Karpas-422 (cell line): ENCODE data around the gene ZBTB32. TPM values are rescaled to one million over a fixed set of nuclear protein-coding genes. Genes with fewer than 3 reads are reported as not detected.
A peak's percentile ranks its signal among the peaks of the same experiment; 100 is the strongest.

Experiments used
- DNase-seq: peaks from one replicate; pipeline ENCODE4 v3.0.0-alpha.2; 2015
- H2AFZ ChIP-seq: fragments of 200-600 bp; sonication (generic); 2 replicates; pipeline ENCODE4 v1.6.1; 2014; ENCODE audit warnings: antibody characterized with exemption, low read length, mixed read lengths
- H3K27ac ChIP-seq: fragments of 200-600 bp; sonication (generic); 2 replicates; pipeline ENCODE4 v1.5.1; 2014; ENCODE audit warnings: mild to moderate bottlenecking, low read length, moderate library complexity
- H3K27me3 ChIP-seq: fragments of 200-600 bp; sonication (generic); 2 replicates; pipeline ENCODE4 v1.6.1; 2014; ENCODE audit warnings: low read length, mixed read lengths
- H3K36me3 ChIP-seq: fragments of 200-600 bp; sonication (generic); 2 replicates; pipeline ENCODE4 v1.6.1; 2014; ENCODE audit warnings: low read length, mixed read lengths; ENCODE audit not compliant: insufficient read depth
- H3K4me1 ChIP-seq: fragments of 200-600 bp; sonication (generic); 2 replicates; pipeline ENCODE4 v1.6.1; 2014; ENCODE audit warnings: mild to moderate bottlenecking, low read length, mixed read lengths
- H3K4me2 ChIP-seq: fragments of 200-600 bp; sonication (generic); 2 replicates; pipeline ENCODE4 v1.6.1; 2014; ENCODE audit warnings: low read length, low read depth, mild to moderate bottlenecking; ENCODE audit not compliant: poor library complexity, severe bottlenecking
- H3K4me3 ChIP-seq: fragments of 200-600 bp; sonication (generic); 2 replicates; pipeline ENCODE4 v1.5.1; 2014; ENCODE audit warnings: mild to moderate bottlenecking, antibody characterized with exemption, low read length, mixed read lengths
- H3K79me2 ChIP-seq: fragments of 200-600 bp; sonication (generic); 2 replicates; pipeline ENCODE4 v1.6.1; 2014; ENCODE audit warnings: mild to moderate bottlenecking, low read length, mixed read lengths
- H3K9ac ChIP-seq: fragments of 200-600 bp; sonication (generic); 2 replicates; pipeline ENCODE4 v1.6.0; 2014; ENCODE audit warnings: low read length
- H3K9me2 ChIP-seq: fragments of 200-600 bp; sonication (generic), shearing (Covaris generic); replicated peaks from 2 replicates; pipeline ENCODE4 v1.6.0; 2014; ENCODE audit warnings: mild to moderate bottlenecking, low read length, moderate library complexity; ENCODE audit not compliant: insufficient read depth
- H3K9me3 ChIP-seq: fragments of 300-700, 200-600 bp; sonication (generic); 2 replicates; pipeline ENCODE4 v1.6.1; 2014; ENCODE audit warnings: low read length, mixed read lengths
- H4K20me1 ChIP-seq: fragments of 200-600 bp; sonication (generic); 2 replicates; pipeline ENCODE4 v1.6.1; 2014; ENCODE audit warnings: mild to moderate bottlenecking, antibody characterized with exemption, low read length, low read depth; ENCODE audit not compliant: insufficient read depth
- total RNA-seq: library from RNA; depleted of rRNA; stranded (reverse); fragments of >200 nt; shearing (Covaris generic); gene quantifications from 2 replicates; pipeline ENCODE4 v1.2.3, GENCODE V29; 2014; ENCODE audit warnings: low replicate concordance; rRNA removed

ZBTB32 gene
- total RNA-seq, 1 experiment from 2014 or later, result not detected

DNA sequence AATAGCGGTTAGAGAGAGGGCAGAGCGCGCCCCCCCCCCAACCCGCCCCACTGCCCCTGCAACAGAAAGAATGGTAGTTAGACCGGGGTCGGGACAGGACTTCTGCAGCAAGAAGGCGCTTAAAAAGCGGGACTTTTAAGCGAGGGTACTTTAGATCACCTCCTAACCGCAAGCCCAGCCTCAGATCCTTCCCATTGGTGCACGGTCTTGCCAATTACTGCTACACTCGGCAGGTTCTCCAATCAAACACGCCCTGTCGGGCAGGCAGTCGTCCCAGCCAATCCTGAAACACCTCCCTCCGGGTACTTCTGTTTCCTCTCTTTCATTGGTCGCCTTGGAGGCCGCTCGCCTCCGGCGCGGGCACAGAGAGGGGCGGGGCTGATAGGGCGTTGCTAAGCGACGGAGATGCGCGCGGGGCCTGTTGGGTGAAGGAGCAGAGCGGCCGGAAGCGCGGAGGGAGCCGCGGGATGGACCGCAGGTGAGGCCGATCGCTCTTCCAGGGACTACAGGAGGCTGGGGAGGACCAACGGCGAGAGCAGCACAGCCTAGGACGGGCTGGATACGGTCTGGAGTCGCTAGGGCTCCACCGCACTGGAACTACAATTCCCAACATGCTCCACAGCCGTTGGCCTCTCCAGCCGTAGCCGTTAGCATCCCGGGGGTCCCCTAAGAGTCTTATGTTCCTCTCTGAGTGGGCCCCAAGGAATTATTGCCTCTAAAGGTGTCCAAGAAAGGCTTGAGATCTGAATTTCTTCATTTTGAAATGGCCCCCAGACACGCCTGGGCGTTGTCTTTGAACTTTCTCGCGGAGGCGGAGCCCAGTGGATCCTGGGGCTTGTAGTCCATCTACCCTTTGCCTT, 53.6 kb downstream of the ZBTB32 start, which contains the start of gene PROSER3:
TSS of gene PROSER3 (plus strand) at position 428 of the 860 bp plus-strand sequence. CDS start at position 468, 40 bp downstream.
- Histone ChIP-seq H3K27me3 (no peaks in the 10 kb centered on the region), H3K27ac (peak within 1 kb of the TSS; percentile 88), H3K36me3 (peaks cover 13% of the 10 kb centered on the region), H3K9me2 (no peaks in the 10 kb centered on the region), H3K9me3 (no peaks in the 10 kb centered on the region), H2AFZ (no peak within 1 kb of the TSS), H3K4me3 (peak within 1 kb of the TSS; percentile 83), H3K9ac (peak within 1 kb of the TSS; percentile 85), H3K79me2 (peaks cover 23% of the 10 kb centered on the region), H3K4me2 (peak within 1 kb of the TSS; percentile 89), H4K20me1 (peaks cover 10% of the 10 kb centered on the region; the same call in 1 of the 2 replicates), H3K4me1 (peaks cover 22% of the 10 kb centered on the region)
- peak; percentile 100 for DNase-seq

DNA sequence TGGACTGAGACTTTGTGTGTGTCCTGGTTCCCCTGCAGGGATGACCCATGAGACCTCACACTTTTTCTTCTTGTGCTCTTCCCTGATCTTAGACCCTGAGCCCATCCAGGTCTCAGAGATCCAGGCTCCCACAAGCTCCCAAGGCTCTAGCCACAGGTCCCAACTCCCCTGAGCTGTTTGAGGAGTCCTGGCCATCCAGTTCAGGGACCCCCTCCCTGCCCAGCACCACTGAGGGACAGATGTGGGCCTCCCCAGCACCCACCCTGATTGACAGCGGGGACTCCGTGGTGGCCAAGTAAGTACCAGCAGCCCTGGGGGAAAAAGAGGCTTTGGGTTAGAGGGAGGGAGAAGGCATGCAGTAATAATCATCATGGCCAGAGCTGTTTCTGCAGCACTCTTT, 55.3 kb downstream of the ZBTB32 start:
- Histone ChIP-seq H3K9me3 (no peaks in the 10 kb centered on the region), H3K9ac (no peak overlapping the region), H3K27ac (no peak overlapping the region), H3K27me3 (no peaks in the 10 kb centered on the region), H3K4me2 (peak overlapping the region; percentile 65), H2AFZ (no peak overlapping the region), H3K4me3 (no peak overlapping the region), H3K36me3 (peaks cover 13% of the 10 kb centered on the region), H3K4me1 (peaks cover 22% of the 10 kb centered on the region), H3K9me2 (no peaks in the 10 kb centered on the region), H3K79me2 (peaks cover 23% of the 10 kb centered on the region), H4K20me1 (peaks cover 10% of the 10 kb centered on the region; the same call in 1 of the 2 replicates)
- DNase-seq, result no peak

DNA sequence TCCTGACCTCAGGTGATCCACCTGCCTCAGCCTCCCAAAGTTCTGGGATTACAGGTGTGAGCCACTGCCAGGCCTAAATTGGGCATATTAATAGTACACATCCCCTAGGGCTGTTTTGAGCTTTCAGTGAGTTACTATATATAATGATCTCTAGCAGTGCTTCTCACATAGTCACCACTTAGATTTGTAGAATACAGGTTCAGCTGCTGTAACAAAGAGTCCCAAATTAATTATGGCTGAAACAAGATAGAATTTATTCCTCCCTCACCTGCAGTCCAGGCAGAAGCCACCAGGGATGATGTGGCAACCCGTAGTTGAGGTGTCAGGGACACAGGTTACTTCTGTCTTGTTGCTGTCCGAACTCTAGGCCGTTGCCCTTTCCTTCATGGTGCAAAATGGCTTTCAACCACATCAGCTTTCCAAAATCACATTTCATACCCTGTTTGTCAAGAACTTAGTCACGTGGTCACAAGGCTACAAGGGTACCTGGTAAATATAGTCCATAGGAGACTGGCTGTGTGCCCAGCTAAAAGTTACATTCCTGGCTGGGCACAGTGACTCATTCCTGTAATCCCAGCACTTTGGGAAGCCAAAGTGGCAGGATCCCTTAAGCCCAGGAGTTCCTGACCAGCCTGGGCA, 56.5 kb downstream of the ZBTB32 start:
- Histone ChIP-seq H3K36me3 (peaks cover 13% of the 10 kb centered on the region), H3K27me3 (no peaks in the 10 kb centered on the region), H3K4me2 (no peak overlapping the region), H3K9ac (no peak overlapping the region), H3K9me3 (no peaks in the 10 kb centered on the region), H4K20me1 (peaks cover 10% of the 10 kb centered on the region; the same call in 1 of the 2 replicates), H3K27ac (no peak overlapping the region), H3K79me2 (peaks cover 23% of the 10 kb centered on the region), H3K4me1 (peaks cover 22% of the 10 kb centered on the region), H3K9me2 (no peaks in the 10 kb centered on the region), H2AFZ (no peak overlapping the region), H3K4me3 (no peak overlapping the region)
- no peak for DNase-seq

DNA sequence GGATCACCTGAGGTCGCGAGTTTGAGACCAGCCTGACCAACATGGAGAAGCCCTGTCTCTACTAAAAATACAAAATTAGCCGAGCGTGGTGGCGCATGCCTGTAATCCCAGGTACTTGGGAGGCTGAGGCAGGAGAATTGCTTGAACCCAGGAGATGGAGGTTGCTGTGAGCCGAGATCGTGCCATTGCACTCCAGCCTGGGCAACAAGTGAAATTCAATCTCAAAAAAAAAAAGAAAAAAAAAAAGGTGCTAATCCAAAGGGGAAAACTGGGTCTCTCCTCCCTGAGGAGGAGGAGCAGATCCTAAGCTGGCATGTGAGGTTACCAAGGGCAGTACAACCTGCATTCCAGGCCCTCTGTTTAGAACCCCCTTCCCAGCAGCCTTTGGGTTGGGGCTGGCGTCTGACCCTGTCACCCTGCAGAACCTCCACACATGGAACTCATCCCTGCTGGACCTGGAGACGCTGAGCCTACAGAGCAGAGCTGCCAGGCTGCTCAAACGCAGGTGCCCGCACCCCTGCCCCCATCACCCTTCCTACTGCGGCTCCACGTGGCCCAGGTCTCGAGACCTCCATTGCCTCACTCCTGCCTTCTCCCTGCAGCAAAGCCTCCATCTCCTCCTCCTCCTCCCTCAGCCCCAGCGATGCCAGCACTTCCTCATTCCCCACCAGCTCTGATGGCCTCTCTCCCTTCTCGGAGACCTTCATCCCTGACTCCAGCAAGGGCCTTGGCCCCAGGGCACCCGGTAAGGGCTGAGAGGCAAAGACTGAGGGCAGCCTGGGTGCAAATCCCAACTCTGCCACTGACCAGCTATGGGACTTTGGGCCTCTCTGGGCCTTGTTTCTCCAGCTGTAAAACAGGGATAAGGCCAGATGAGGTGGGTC, 60.3 kb downstream of the ZBTB32 start:
- H3K4me2 ChIP-seq, result no peak overlapping the region
- peaks cover 3% of the 10 kb centered on the region; the same call in 1 of the 2 replicates for H4K20me1 ChIP-seq
- peaks cover 6% of the 10 kb centered on the region for H3K4me1 ChIP-seq
- no peak overlapping the region for H3K9ac ChIP-seq
- no peaks in the 10 kb centered on the region for H3K9me3 ChIP-seq
- H3K9me2 ChIP-seq, result no peaks in the 10 kb centered on the region
- DNase-seq, result no peak
- no peak overlapping the region for H3K27ac ChIP-seq
- H3K36me3 ChIP-seq, result peaks cover 11% of the 10 kb centered on the region
- H3K79me2 ChIP-seq, result peaks cover 7% of the 10 kb centered on the region
- H2AFZ ChIP-seq, result no peak overlapping the region
- no peaks in the 10 kb centered on the region for H3K27me3 ChIP-seq
- no peak overlapping the region for H3K4me3 ChIP-seq

Other genes with a start within 250 kb of the ZBTB32 start
- not detected in 2 replicates for gene KRTDAP, start 214.1 kb upstream of the ZBTB32 start, total RNA-seq
- 5.0 and 9.3 TPM in 2 replicates for gene DMKN, start 190.9 kb upstream of the ZBTB32 start, total RNA-seq
- gene SBSN, start 176.2 kb upstream of the ZBTB32 start, total RNA-seq, result 0.25 TPM in 1 of 2 replicates, not detected in the other
- gene GAPDHS, start 171.1 kb upstream of the ZBTB32 start, total RNA-seq, result not detected in 2 replicates
- gene TMEM147, start 158.9 kb upstream of the ZBTB32 start, total RNA-seq, result 125 and 126 TPM in 2 replicates
- gene ATP4A, start 140.9 kb upstream of the ZBTB32 start, total RNA-seq, result 0.37 and 0.40 TPM in 2 replicates
- gene PMIS2, start 118.4 kb upstream of the ZBTB32 start, total RNA-seq, result not detected in 2 replicates
- 12.5 and 26.2 TPM in 2 replicates for gene HAUS5, start 91.8 kb upstream of the ZBTB32 start, total RNA-seq
- 36.9 and 82.1 TPM in 2 replicates for gene RBM42, start 75.5 kb upstream of the ZBTB32 start, total RNA-seq
- 0.54 and 0.75 TPM in 2 replicates for gene ETV2, start 62.8 kb upstream of the ZBTB32 start, total RNA-seq
- gene COX6B1, start 56.2 kb upstream of the ZBTB32 start, total RNA-seq, result 445 and 611 TPM in 2 replicates
- not detected in 2 replicates for gene UPK1A, start 38.0 kb upstream of the ZBTB32 start, total RNA-seq
- 15.3 and 21.4 TPM in 2 replicates for gene KMT2B, start 13.4 kb downstream of the ZBTB32 start, total RNA-seq
- gene IGFLR1, start 37.9 kb downstream of the ZBTB32 start, total RNA-seq, result 1.5 and 15.2 TPM in 2 replicates
- 31.7 and 50.4 TPM in 2 replicates for gene U2AF1L4, start 40.9 kb downstream of the ZBTB32 start, total RNA-seq
- 47.7 and 112 TPM in 2 replicates for gene PSENEN, start 41.1 kb downstream of the ZBTB32 start, total RNA-seq
- 5.9 and 12.4 TPM in 2 replicates for gene LIN37, start 44.0 kb downstream of the ZBTB32 start, total RNA-seq
- 0.18 and 1.5 TPM in 2 replicates for gene HSPB6, start 52.5 kb downstream of the ZBTB32 start, total RNA-seq
- 16.6 and 17.5 TPM in 2 replicates for gene PROSER3, start 53.6 kb downstream of the ZBTB32 start, total RNA-seq
- gene ARHGAP33, start 71.0 kb downstream of the ZBTB32 start, total RNA-seq, result 5.8 and 12.3 TPM in 2 replicates
- gene PRODH2, start 108.3 kb downstream of the ZBTB32 start, total RNA-seq, result not detected in 2 replicates
- gene NPHS1, start 147.9 kb downstream of the ZBTB32 start, total RNA-seq, result not detected in 2 replicates
- gene KIRREL2, start 152.4 kb downstream of the ZBTB32 start, total RNA-seq, result 0.07 TPM in 1 of 2 replicates, not detected in the other
- gene APLP1, start 164.0 kb downstream of the ZBTB32 start, total RNA-seq, result 9.9 and 23.8 TPM in 2 replicates
- 7.2 and 17.1 TPM in 2 replicates for gene NFKBID, start 196.0 kb downstream of the ZBTB32 start, total RNA-seq
- gene HCST, start 198.0 kb downstream of the ZBTB32 start, total RNA-seq, result 12.2 and 18.8 TPM in 2 replicates
- gene TYROBP, start 203.7 kb downstream of the ZBTB32 start, total RNA-seq, result not detected in 2 replicates
- gene LRFN3, start 231.8 kb downstream of the ZBTB32 start, total RNA-seq, result 3.7 and 3.8 TPM in 2 replicates